Smooth muscle cell of trachea (primary cell): ENCODE results near the gene ARL5C. TPM values are rescaled to one million over a fixed set of nuclear protein-coding genes. Genes with fewer than 3 reads are reported as not detected.

Source experiments
- total RNA-seq: library from RNA; depleted of rRNA; stranded (reverse); fragments of >200 nt; gene quantifications from 2 replicates; pipeline ENCODE4 v1.2.1, GENCODE V29; 2014

Gene ARL5C, protein sequence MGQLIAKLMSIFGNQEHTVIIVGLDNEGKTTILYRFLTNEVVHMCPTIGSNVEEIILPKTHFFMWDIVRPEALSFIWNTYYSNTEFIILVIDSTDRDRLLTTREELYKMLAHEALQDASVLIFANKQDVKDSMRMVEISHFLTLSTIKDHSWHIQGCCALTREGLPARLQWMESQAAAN
- not detected in 2 replicates for total RNA-seq

GRCh38 chr17:39165841-39166349 lies at the start of gene ARL5C:
Gene ARL5C, minus strand, starts transcription at chr17:39166161. Its CDS starts 401 bp downstream, at chr17:39165760.

DNA sequence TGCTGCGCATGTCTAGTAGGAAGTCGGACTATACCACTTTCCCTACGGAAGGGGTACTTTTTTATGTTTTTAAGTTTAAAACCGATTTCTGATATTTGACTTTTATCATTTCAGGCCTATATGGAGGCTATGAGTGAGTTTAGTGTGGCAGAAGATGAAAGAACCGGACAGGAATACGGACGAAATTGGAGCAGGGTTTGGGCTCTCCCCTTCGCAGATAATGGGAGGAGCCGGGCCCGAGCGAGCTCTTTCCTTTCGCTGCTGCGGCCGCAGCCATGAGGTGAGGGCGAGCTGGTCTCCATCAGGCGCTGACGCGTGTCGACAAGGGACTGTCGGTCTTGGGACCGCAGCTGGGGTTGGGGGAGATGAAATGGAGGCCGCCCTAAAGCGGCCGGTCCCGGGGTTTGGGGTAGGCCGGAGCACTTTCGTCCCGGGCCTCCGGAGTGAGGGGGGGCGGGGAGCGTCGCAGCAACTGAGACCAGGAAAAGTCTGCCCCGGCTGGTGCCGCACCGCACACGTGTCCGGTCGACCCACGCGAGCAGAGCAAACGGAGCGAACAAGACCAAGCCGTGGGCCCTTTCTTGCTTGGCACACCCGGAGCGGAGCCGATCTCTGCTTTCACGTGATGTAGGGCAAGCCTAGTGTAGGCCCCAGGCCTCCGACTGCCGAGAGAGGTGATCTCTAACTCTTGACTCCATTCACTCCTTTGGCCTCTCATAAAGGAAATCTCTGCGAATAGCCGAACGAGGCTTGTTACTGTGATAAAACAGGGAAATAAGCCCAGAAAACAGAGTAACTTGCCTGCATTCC lies 34.3 kb upstream of the ARL5C start, which contains the start of gene RPL19:
Gene RPL19 (plus strand): TSS at position 214 of the 810 bp plus-strand sequence. CDS start 62 bp downstream, at position 276.

DNA sequence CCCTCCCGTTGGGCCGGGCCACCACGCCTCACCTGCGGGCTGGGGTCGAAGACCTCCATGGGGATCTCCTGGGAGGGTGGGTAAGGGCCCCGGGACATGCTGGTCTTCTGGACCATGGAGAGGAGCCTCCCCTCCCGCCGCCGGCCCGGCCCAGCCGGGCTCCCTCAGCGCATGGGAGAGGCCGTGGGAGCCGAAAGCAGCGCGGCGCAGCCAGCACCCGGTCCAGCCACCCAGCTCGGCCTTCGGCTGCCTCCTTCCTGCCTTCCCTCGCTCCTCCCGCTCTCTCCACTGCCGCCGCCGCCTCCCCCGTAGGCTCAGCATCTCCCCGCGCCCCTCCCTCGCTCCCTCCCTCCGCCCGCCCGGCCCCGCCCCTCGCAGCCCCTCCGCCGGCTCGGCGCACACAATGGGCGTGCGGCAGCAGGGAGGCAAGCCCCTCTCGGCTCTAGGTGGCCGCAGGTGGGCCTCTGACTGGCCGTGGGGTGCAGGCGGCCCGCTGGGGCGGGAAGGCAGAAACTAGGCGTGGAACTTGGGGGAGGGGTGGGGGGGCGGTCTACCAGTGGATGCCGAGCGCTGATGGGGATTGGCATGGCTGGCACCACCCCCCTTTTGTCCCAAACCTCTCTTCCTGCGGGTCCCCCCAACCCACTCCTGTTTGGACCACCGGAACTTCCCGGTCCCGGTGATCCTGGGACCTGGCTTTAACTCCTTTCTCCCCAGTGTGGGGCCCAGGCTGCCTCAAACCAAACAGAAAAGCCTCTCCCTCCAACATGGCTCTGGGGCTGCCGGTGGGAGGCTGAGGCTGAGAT lies 31.6 kb upstream of the ARL5C start, which contains the start of gene CACNB1:
Gene CACNB1 (minus strand): TSS at position 290 of the 806 bp plus-strand sequence. CDS start 174 bp downstream, at position 116.

GRCh38 chr17:39151150-39151942 lies 14.6 kb downstream of the ARL5C start, which contains the start of gene PLXDC1:
Gene PLXDC1, minus strand, starts transcription at chr17:39151637. Its CDS starts 200 bp downstream, at chr17:39151437.

Other genes with a start within 250 kb of the ARL5C start
- under 0.01 TPM in 1 of 2 replicates, not detected in the other for gene FBXO47, start 198.8 kb downstream of the ARL5C start, total RNA-seq
- gene PLXDC1, start 14.5 kb downstream of the ARL5C start, total RNA-seq: 11.8 and 18.5 TPM in 2 replicates
- 7.9 and 10.1 TPM in 2 replicates for gene CACNB1, start 31.5 kb upstream of the ARL5C start, total RNA-seq
- gene RPL19, start 34.1 kb upstream of the ARL5C start, total RNA-seq: 1,631 and 2,257 TPM in 2 replicates
- not detected in 2 replicates for gene STAC2, start 59.8 kb upstream of the ARL5C start, total RNA-seq
- 11.4 and 13.5 TPM in 2 replicates for gene FBXL20, start 235.5 kb upstream of the ARL5C start, total RNA-seq